NCI-H128 (cell line): ENCODE results near the gene FGFR3.

Experiments used
- DNase-seq: peaks from one replicate; lab custom pipeline; 2025; ENCODE audit not compliant: unreplicated experiment; lab: John Stamatoyannopoulos, UW

FGFR3 gene

GRCh38 chr4:1801286-1801958, 8.3 kb downstream of the FGFR3 start:
- no peak for DNase-seq

GRCh38 chr4:1802151-1802715, 9.1 kb downstream of the FGFR3 start:
- DNase-seq: no peak

- no peak for DNase-seq
Measured at GRCh38 chr4:1802720-1803522, 9.8 kb downstream of the FGFR3 start.

- DNase-seq: no peak
Measured at GRCh38 chr4:1803523-1804423, 10.7 kb downstream of the FGFR3 start.

GRCh38 chr4:1804638-1805492, 11.8 kb downstream of the FGFR3 start:
- no peak for DNase-seq

GRCh38 chr4:1805493-1806222, 12.6 kb downstream of the FGFR3 start:
- no peak for DNase-seq

GRCh38 chr4:1806223-1806564, 13.1 kb downstream of the FGFR3 start:
- DNase-seq: no peak

DNA sequence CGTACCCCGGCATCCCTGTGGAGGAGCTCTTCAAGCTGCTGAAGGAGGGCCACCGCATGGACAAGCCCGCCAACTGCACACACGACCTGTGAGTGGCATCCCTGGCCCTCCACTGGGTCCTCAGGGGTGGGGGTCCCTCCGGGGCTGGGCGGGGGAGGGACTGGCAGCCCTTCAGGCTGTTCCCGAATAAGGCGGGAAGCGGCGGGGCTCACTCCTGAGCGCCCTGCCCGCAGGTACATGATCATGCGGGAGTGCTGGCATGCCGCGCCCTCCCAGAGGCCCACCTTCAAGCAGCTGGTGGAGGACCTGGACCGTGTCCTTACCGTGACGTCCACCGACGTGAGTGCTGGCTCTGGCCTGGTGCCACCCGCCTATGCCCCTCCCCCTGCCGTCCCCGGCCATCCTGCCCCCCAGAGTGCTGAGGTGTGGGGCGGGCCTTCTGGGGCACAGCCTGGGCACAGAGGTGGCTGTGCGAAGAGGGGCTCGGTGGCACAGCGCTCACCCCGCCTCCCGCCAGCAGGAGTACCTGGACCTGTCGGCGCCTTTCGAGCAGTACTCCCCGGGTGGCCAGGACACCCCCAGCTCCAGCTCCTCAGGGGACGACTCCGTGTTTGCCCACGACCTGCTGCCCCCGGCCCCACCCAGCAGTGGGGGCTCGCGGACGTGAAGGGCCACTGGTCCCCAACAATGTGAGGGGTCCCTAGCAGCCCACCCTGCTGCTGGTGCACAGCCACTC, 13.7 kb downstream of the FGFR3 start:
- no peak for DNase-seq

GRCh38 chr4:1807332-1807777, 14.3 kb downstream of the FGFR3 start:
- no peak for DNase-seq

GRCh38 chr4:1808396-1808795, 15.3 kb downstream of the FGFR3 start:
- DNase-seq: no peak

DNA sequence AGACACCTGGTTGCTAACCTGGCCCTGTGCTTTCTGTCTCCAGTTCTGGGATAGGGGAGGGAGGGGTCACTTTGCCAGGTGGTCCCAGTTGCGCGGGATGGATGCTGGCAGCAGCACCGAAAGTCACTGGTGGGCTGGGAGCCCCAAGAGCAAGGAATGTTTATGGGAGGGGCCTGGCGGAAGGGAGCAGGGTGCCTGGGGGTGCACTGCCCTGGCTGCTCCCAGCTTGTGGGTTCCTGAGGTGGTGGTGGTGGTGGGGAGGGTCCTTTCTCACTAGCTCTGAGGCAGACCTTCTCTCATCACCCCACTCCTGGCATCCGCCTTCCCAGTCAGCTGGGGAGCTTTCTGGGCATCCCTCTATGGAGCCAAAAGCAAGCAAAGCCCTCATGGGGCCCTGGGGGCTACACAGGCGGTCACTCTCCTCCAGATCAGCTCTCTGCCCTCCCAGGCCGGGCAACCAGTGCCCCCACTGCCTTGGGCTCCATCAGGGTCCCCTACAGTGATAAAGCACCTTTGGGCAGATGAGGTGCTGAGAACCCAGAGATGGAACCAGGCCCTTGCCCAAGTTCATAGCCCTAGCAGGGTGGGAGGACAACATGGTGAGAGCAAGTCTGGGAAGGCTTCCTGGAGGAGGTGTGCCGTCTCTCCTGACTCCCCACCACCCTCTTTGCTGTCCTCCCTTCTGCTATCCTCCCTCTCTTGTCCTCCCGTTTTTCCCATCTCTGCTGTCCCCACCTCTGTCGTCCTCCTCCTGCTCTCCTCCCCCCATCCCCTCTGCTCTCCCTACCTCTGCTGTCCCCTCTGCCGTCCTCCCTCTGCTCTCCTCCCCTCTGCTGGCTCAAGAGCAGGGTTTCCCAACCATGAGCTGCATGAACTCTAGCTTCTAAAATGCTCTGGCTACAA, 16.0 kb downstream of the FGFR3 start:
- DNase-seq: no peak

- no peak for DNase-seq
Measured at GRCh38 chr4:1809754-1810502, 16.8 kb downstream of the FGFR3 start.

GRCh38 chr4:1810765-1811164, 17.7 kb downstream of the FGFR3 start:
- no peak for DNase-seq

DNA sequence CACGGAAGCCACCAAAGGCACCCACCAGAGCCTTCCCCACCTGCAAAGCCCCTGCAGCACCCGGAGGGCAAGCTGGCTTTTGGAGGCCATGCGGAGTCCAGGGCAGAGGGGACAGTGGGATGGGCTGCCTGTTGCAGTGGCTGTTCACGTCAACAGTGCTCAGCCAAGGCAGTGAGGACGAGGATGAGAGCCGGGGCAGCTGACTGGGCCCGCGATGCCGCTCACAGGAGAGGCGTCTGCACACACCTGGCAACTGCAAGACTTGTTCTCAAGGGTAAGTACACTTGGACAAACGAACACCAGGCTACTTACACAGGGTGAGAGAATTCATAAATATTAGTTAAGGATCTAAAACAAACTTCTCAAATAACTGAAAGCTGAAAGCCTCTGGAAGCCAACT, 19.6 kb downstream of the FGFR3 start:
- DNase-seq: no peak

GRCh38 chr4:1813231-1813630, 20.1 kb downstream of the FGFR3 start:
- DNase-seq: no peak

GRCh38 chr4:1813915-1814314, 20.8 kb downstream of the FGFR3 start:
- DNase-seq: no peak

DNA sequence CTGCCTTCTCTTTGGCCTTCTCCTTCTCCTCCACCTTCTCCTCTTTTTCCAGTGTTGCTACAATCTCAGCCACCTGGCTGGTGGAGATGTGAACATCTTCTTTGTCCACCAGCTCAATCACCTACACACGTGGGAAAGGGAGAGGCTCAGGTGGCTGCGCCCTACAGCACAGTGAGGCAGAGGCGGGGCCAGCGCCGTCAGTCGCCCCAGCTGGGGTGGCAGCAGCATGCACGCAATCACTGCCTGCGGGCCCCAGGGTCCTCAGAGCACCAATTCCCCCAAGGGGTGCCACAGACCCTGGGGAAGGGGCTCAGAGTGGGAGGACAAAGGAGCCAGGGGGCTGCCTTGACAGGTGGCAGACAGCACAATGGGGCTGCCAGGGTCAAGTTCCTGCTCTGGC, 21.4 kb downstream of the FGFR3 start:
- DNase-seq: no peak
